CD4-positive, alpha-beta T cell (primary cell): ENCODE results near the gene CTNNA2. TPM values are rescaled to one million over a fixed set of nuclear protein-coding genes. Genes with fewer than 3 reads are reported as not detected.

ENCODE experiments used
- ATAC-seq: fragments of 200-7000 bp; cut with Tn5 transposase; one replicate; pipeline ENCODE4 v1.10.0; 2022; ENCODE audit warnings: mild to moderate bottlenecking; ENCODE audit not compliant: poor library complexity
- CTCF ChIA-PET: fragments of 350-600 bp; sonication (Branson Sonifier 250); formaldehyde crosslinking; loops from one replicate; lab custom pipeline; 2021; ENCODE audit warnings: antibody characterized with exemption, inconsistent platforms; lab: Charles Lee
- POLR2A ChIA-PET: fragments of 350-600 bp; sonication (Branson Sonifier 250); formaldehyde crosslinking; loops from one replicate; lab custom pipeline; 2021; ENCODE audit warnings: antibody characterized with exemption, inconsistent platforms; lab: Charles Lee
- DNase-seq, 14 experiments: peaks; one replicate each; pipeline ENCODE4 v3.0.0-alpha.2; 2013 to 2020; ENCODE audit warnings: mixed read lengths in 2 of 14
- H3K27ac ChIP-seq, 2 donors: one replicate each; pipeline versions ENCODE4 v1.5.1 to v1.7.0; 2013; ENCODE audit warnings: low read length in 2 of 2, low read depth in 1 of 2, mild to moderate bottlenecking in 1 of 2
- H3K27me3 ChIP-seq, 2 experiments: 1 replicate in 1 of 2; 2 replicates in 1 of 2; pipeline versions ENCODE4 v1.6.1 to v1.7.0; 2013; ENCODE audit warnings: low read length in 2 of 2, control low read depth in 1 of 2, mild to moderate bottlenecking in 1 of 2, moderate library complexity in 1 of 2; ENCODE audit not compliant: insufficient read depth in 2 of 2, control insufficient read depth in 1 of 2
- H3K36me3 ChIP-seq: one replicate; pipeline ENCODE4 v1.6.1; 2013; ENCODE audit warnings: low read length, control low read depth; ENCODE audit not compliant: insufficient read depth
- H3K4me1 ChIP-seq: one replicate; pipeline ENCODE4 v1.6.1; 2013; ENCODE audit warnings: low read length, control low read depth; ENCODE audit not compliant: insufficient read depth
- H3K4me3 ChIP-seq: one replicate; pipeline ENCODE4 v1.5.1; 2013; ENCODE audit warnings: mild to moderate bottlenecking, low read length, moderate library complexity
- H3K9me3 ChIP-seq, 2 experiments: 1 replicate in 1 of 2; 2 replicates in 1 of 2; pipeline versions ENCODE4 v1.6.1 to v1.7.0; 2013; ENCODE audit warnings: low read length in 2 of 2, mild to moderate bottlenecking in 2 of 2, control low read depth in 1 of 2, moderate library complexity in 1 of 2; ENCODE audit not compliant: control insufficient read depth in 1 of 2, insufficient read depth in 1 of 2
- H3K27ac Mint-ChIP-seq: one replicate; pipeline ENCODE4 v1.8.0; 2020; ENCODE audit warnings: mixed read lengths
- H3K27me3 Mint-ChIP-seq: one replicate; pipeline ENCODE4 v1.8.0; 2021; ENCODE audit warnings: mixed read lengths
- H3K36me3 Mint-ChIP-seq: one replicate; pipeline ENCODE4 v1.8.0; 2021; ENCODE audit warnings: low read depth, mixed read lengths
- H3K4me1 Mint-ChIP-seq: one replicate; pipeline ENCODE4 v1.8.0; 2021; ENCODE audit warnings: low read depth, mixed read lengths
- H3K4me3 Mint-ChIP-seq: one replicate; pipeline ENCODE4 v1.8.0; 2020; ENCODE audit warnings: mild to moderate bottlenecking, mixed read lengths
- H3K9me3 Mint-ChIP-seq: one replicate; pipeline ENCODE4 v1.8.0; 2020; ENCODE audit warnings: mixed read lengths
- intact Hi-C, 2 experiments: fragments of 100-400 bp; cut with DNase I in 1 of 2; cut with micrococcal nuclease in 1 of 2; formaldehyde crosslinking; loops; one replicate each; pipeline versions ENCODE4 v1.15.1 to v1.9.0; 2023 to 2025; cut with DNase I, micrococcal nuclease
- total RNA-seq, 174 experiments: library from RNA in 2 of 174; stranded (reverse) in 2 of 174; gene quantifications; one replicate each; pipeline ENCODE4 v1.2.3 and lab custom pipeline; 2021 to 2026
- TF ChIP-seq, protein P1 (sequence below): fragments of 200-600 bp; IDR thresholded peaks from one replicate; pipeline ENCODE4 v1.8.0; 2022; ENCODE audit warnings: antibody characterized with exemption, mild to moderate bottlenecking

The CTNNA2 gene
- total RNA-seq, 2 experiments from 2014 or later, result not detected

DNA sequence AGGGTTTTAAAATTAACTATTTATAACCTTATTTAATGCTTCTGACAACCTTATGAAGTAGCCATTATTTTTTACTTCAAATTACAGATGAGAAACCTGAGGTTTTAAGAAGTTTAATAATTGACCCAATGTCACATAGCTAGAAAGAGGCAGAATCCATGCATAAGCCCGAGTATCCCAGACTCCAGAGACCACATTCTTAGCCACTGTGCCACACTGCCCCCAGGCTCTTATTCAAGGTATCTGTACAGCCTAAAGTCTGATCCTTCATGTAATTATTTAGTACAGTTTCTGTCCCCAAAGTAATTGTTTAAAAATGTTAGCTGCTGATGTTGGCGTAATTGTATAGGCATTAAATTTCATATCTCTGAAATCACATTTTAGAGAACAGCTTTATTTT lies 916.4 kb downstream of the CTNNA2 start:
- TF ChIP-seq, protein P1, sequence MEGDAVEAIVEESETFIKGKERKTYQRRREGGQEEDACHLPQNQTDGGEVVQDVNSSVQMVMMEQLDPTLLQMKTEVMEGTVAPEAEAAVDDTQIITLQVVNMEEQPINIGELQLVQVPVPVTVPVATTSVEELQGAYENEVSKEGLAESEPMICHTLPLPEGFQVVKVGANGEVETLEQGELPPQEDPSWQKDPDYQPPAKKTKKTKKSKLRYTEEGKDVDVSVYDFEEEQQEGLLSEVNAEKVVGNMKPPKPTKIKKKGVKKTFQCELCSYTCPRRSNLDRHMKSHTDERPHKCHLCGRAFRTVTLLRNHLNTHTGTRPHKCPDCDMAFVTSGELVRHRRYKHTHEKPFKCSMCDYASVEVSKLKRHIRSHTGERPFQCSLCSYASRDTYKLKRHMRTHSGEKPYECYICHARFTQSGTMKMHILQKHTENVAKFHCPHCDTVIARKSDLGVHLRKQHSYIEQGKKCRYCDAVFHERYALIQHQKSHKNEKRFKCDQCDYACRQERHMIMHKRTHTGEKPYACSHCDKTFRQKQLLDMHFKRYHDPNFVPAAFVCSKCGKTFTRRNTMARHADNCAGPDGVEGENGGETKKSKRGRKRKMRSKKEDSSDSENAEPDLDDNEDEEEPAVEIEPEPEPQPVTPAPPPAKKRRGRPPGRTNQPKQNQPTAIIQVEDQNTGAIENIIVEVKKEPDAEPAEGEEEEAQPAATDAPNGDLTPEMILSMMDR, result no peak
- Mint-ChIP-seq H3K4me3 (no peak overlapping the region), H3K9me3 (peaks cover 3% of the 10 kb centered on the region), H3K4me1 (no peaks in the 10 kb centered on the region), H3K36me3 (no peaks in the 10 kb centered on the region), H3K27ac (no peak overlapping the region), H3K27me3 (no peaks in the 10 kb centered on the region)
- Histone ChIP-seq H3K4me3 (no peak overlapping the region), H3K9me3 (peaks cover 0 to 3% of the 10 kb centered on the region in 2 experiments), H3K27me3 (no peaks in the 10 kb centered on the region), H3K4me1 (no peaks in the 10 kb centered on the region), H3K36me3 (no peaks in the 10 kb centered on the region), H3K27ac (no peak overlapping the region)
- no peak for ATAC-seq
- no peak for DNase-seq
- intact Hi-C loops, result no loop called here
- CTCF ChIA-PET, result no interaction called here
- POLR2A ChIA-PET, result no interaction called here

DNA sequence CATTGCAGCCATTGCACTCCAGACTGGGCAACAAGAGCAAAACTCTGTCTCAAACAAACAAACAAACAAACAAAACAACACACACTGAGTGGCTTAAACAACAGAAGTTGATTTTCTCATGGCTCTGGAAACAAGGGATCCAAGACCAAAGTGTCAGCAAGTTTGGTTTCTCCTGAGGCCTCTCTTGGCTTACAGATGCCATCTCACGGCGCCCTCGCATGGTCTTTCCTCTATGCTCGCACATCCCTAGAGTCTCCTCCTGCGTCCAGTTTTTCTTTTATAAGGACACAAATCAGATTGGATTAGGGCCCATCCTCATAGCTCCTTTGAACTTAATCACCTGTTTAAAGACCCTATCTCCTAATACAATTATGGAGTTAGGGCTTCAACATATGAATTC lies 925.1 kb downstream of the CTNNA2 start:
- ATAC-seq, result no peak
- Histone ChIP-seq H3K4me3 (no peak overlapping the region), H3K36me3 (no peaks in the 10 kb centered on the region), H3K9me3 (peaks cover 0 to 3% of the 10 kb centered on the region in 2 experiments), H3K27ac (no peak overlapping the region), H3K4me1 (no peaks in the 10 kb centered on the region), H3K27me3 (no peaks in the 10 kb centered on the region)
- ChIA-PET CTCF (no interaction called here), POLR2A (no interaction called here)
- H3K36me3 Mint-ChIP-seq, result no peaks in the 10 kb centered on the region
- TF ChIP-seq, protein P1, result no peak
- no peaks in the 10 kb centered on the region for H3K4me1 Mint-ChIP-seq
- no peak overlapping the region for H3K4me3 Mint-ChIP-seq
- no peak for DNase-seq
- H3K27me3 Mint-ChIP-seq, result no peaks in the 10 kb centered on the region
- no peak overlapping the region for H3K27ac Mint-ChIP-seq
- H3K9me3 Mint-ChIP-seq, result peaks cover 3% of the 10 kb centered on the region
- intact Hi-C loops, result no loop called here

DNA sequence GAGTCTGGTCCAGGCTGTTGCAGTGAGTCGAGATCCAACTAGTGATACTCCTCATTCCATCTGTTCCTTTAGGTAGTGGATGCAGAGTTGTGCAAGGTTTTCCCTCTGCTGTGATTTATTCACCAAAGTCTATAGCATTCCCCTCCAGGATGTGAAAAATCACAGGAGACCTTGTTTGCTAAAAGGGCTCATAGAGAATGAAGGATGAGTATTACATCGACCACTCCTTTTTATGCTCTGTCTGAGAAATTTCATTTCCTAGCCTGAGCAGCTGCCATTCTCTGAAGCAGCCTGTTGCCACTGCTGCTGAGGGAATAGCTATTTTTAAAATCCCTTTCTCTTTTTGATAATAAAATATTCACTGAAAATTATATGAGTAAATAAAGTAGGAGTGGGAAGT lies 925.8 kb downstream of the CTNNA2 start:
- H3K27ac Mint-ChIP-seq, result no peak overlapping the region
- ATAC-seq (no peak), DNase-seq (no peak)
- no peaks in the 10 kb centered on the region for H3K36me3 Mint-ChIP-seq
- Histone ChIP-seq H3K9me3 (no peaks in the 10 kb centered on the region), H3K27me3 (no peaks in the 10 kb centered on the region), H3K4me1 (no peaks in the 10 kb centered on the region), H3K36me3 (no peaks in the 10 kb centered on the region), H3K27ac (no peak overlapping the region), H3K4me3 (no peak overlapping the region)
- peaks cover 3% of the 10 kb centered on the region for H3K9me3 Mint-ChIP-seq
- H3K4me3 Mint-ChIP-seq, result no peak overlapping the region
- ChIA-PET POLR2A (no interaction called here), CTCF (no interaction called here)
- H3K27me3 Mint-ChIP-seq, result no peaks in the 10 kb centered on the region
- intact Hi-C loops, result no loop called here
- H3K4me1 Mint-ChIP-seq, result no peaks in the 10 kb centered on the region
- TF ChIP-seq, protein P1, result no peak
